Natural killer cell (primary cell): ENCODE data around the gene PILRB. TPM values are rescaled to one million over a fixed set of nuclear protein-coding genes. Genes with fewer than 3 reads are reported as not detected.
A peak's percentile ranks its signal among the peaks of the same experiment; 100 is the strongest.

ENCODE experiments used
- ATAC-seq, 3 donors: fragments of 150-1000 bp in 2 of 3; fragments of 200-7000 bp in 1 of 3; cut with Tn5 transposase; 1 replicate in 1 of 3; 2 replicates in 2 of 3; pipeline ENCODE4 v1.10.0; 2021; ENCODE audit warnings: mild to moderate bottlenecking in 2 of 3, moderate library complexity in 2 of 3
- DNase-seq, 2 donors: peaks; one replicate each; pipeline versions ENCODE4 v3.0.0 to v3.0.0-alpha.2; 2013 to 2021; ENCODE audit warnings: mixed read lengths in 1 of 2
- H3K27ac ChIP-seq: one replicate; pipeline ENCODE4 v1.5.1; 2013; ENCODE audit warnings: mild to moderate bottlenecking, low read length
- H3K27me3 ChIP-seq: one replicate; pipeline ENCODE4 v1.6.1; 2013; ENCODE audit warnings: low read length; ENCODE audit not compliant: control insufficient read depth, insufficient read depth
- H3K36me3 ChIP-seq: one replicate; pipeline ENCODE4 v1.6.1; 2013; ENCODE audit warnings: low read length; ENCODE audit not compliant: control insufficient read depth, insufficient read depth
- H3K4me1 ChIP-seq: one replicate; pipeline ENCODE4 v1.6.1; 2013; ENCODE audit warnings: low read length; ENCODE audit not compliant: control insufficient read depth, insufficient read depth
- H3K4me3 ChIP-seq: one replicate; pipeline ENCODE4 v1.5.1; 2013; ENCODE audit warnings: low read length
- H3K9me3 ChIP-seq: one replicate; pipeline ENCODE4 v1.6.1; 2013; ENCODE audit warnings: low read length; ENCODE audit not compliant: control insufficient read depth, insufficient read depth
- H3K27ac Mint-ChIP-seq, 2 donors: one replicate each; pipeline ENCODE4 v1.8.0; 2022; ENCODE audit warnings: mild to moderate bottlenecking in 2 of 2, mixed read lengths in 2 of 2, moderate library complexity in 1 of 2
- H3K27me3 Mint-ChIP-seq, 2 donors: one replicate each; pipeline ENCODE4 v1.8.0; 2022; ENCODE audit warnings: low read depth in 2 of 2, mixed read lengths in 2 of 2
- H3K36me3 Mint-ChIP-seq: one replicate; pipeline ENCODE4 v1.8.0; 2022; ENCODE audit warnings: mixed read lengths
- H3K4me1 Mint-ChIP-seq, 2 donors: one replicate each; pipeline ENCODE4 v1.8.0; 2022; ENCODE audit warnings: mixed read lengths in 2 of 2
- H3K4me3 Mint-ChIP-seq: one replicate; pipeline ENCODE4 v1.8.0; 2022; ENCODE audit warnings: mild to moderate bottlenecking, moderate library complexity, mixed read lengths
- H3K9me3 Mint-ChIP-seq, 2 donors: one replicate each; pipeline ENCODE4 v1.8.0; 2022; ENCODE audit warnings: mixed read lengths in 2 of 2
- CTCF ChIP-seq: fragments of 200-600 bp; IDR thresholded peaks from one replicate; pipeline ENCODE4 v1.8.0; 2022; ENCODE audit warnings: antibody characterized with exemption
- WGBS: methylation state at CpG from one replicate; pipeline ENCODE4 v1.1.7; 2013; ENCODE audit warnings: missing lambda C conversion rate; ENCODE audit not compliant: insufficient coverage; 5-methylcytosine and 5-hydroxymethylcytosine counted together
- intact Hi-C: fragments of 100-400 bp; cut with micrococcal nuclease; formaldehyde crosslinking; loops from one replicate; pipeline ENCODE4 v1.14.2; 2022
- total RNA-seq, 4 donors: library from RNA; stranded (reverse); fragments of 120-200 nt in 1 of 4; gene quantifications; one replicate each; pipeline versions ENCODE4 v1.2.3 to v1.2.4, GENCODE V29; 2013 to 2022

PILRB gene
- total RNA-seq, 3 donors from 2014 or later (not counting 1 experiment from before 2014, with no cell fraction given): 143 to 206 (median 157) TPM

- H3K4me3 Mint-ChIP-seq: peak overlapping the region; percentile 81
- peaks cover 80% of the 10 kb centered on the region for H3K4me1 ChIP-seq
- DNase-seq (no peak), ATAC-seq (no peak)
- H3K27me3 ChIP-seq: no peaks in the 10 kb centered on the region
- H3K27ac ChIP-seq: peak overlapping the region; percentile 96
- H3K36me3 Mint-ChIP-seq: peaks cover 12% of the 10 kb centered on the region
- 50% methylated on average over 10 of the region's 12 CpGs for WGBS
- intact Hi-C loops: loop anchor here (2.0 to 5.0 kb wide), 3 partner anchors 15 to 61 kb away; partner anchors contain the start of genes MEPCE and ZCWPW1
- no peaks in the 10 kb centered on the region for H3K9me3 Mint-ChIP-seq
- H3K27ac Mint-ChIP-seq: peak overlapping the region; percentile 96
- TF ChIP-seq CTCF: no peak
- H3K27me3 Mint-ChIP-seq: no peaks in the 10 kb centered on the region
- H3K4me3 ChIP-seq: no peak overlapping the region
- H3K4me1 Mint-ChIP-seq: peaks cover 58 to 75% of the 10 kb centered on the region in 2 donors
- no peaks in the 10 kb centered on the region for H3K9me3 ChIP-seq
- peaks cover 15% of the 10 kb centered on the region for H3K36me3 ChIP-seq
These were observed 10.0 kb downstream of the PILRB start for GRCh38 chr7:100367676-100368613.

DNA sequence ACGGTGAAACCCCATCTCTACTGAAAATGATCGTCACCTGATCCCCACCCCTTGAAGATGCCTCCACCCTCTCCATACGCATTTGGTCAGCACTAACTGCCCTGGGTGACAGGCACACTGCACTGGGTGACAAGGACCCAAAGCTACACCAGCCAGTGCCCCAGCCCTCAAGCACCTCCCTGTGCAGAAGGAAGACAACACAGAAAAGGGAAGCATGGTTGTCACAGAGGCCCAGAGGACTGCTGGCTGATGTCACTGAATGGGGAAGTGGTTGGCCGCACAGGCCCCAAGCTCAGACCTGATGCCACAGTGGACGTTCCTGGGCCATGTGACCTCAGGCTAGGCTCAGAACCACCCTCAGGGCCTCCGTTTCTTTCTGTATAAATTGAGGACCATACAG is 11.2 kb downstream of the PILRB start:
- H3K27me3 Mint-ChIP-seq: no peaks in the 10 kb centered on the region
- 10% methylated on average over 6 of the region's 6 CpGs for WGBS
- intact Hi-C loops: loop anchor here (2.0 to 5.0 kb wide), 3 partner anchors 16 to 60 kb away; partner anchors contain the start of genes MEPCE and ZCWPW1
- H3K27ac Mint-ChIP-seq: peak overlapping the region; percentile 96
- Histone ChIP-seq H3K9me3 (no peaks in the 10 kb centered on the region), H3K4me1 (peaks cover 91% of the 10 kb centered on the region), H3K27ac (peak overlapping the region; percentile 96), H3K4me3 (no peak overlapping the region), H3K36me3 (peaks cover 6% of the 10 kb centered on the region), H3K27me3 (no peaks in the 10 kb centered on the region)
- peaks cover 55 to 72% of the 10 kb centered on the region in 2 donors for H3K4me1 Mint-ChIP-seq
- H3K36me3 Mint-ChIP-seq: peaks cover under 1% of the 10 kb centered on the region
- no peak for TF ChIP-seq CTCF
- DNase-seq: peak; percentile 56 to 70
- peak; percentile 76 to 89 (median 82) for ATAC-seq
- H3K9me3 Mint-ChIP-seq: no peaks in the 10 kb centered on the region
- H3K4me3 Mint-ChIP-seq: peak overlapping the region; percentile 81

DNA sequence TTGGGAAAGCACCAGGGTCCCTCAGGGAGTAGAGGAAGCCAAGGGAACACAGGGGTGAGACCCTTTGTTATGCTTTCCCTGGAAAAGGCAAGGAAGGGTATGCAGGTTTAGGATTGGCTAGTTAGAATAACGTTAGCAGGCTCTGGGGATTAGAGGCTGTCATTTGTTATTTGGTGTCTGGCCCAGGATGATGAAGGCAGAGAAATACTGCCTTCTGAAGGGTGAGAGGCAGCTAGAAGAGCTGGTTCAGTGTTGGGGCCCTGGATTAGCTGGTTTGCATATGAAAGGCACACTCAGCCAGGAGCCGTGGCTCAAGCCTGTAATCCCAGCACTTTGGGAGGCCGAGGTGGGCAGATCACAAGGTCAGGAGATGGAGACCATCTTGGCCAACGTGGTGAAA is 12.4 kb downstream of the PILRB start:
- no peaks in the 10 kb centered on the region for H3K27me3 ChIP-seq
- no peak for TF ChIP-seq CTCF
- H3K27ac ChIP-seq: peak overlapping the region; percentile 96
- no peak overlapping the region for H3K4me3 ChIP-seq
- WGBS: 91% methylated on average over 4 of the region's 4 CpGs
- Mint-ChIP-seq H3K36me3 (no peaks in the 10 kb centered on the region), H3K4me3 (no peak overlapping the region), H3K27ac (peak overlapping the region; percentile 96), H3K27me3 (no peaks in the 10 kb centered on the region), H3K4me1 (peaks cover 59 to 75% of the 10 kb centered on the region in 2 donors), H3K9me3 (no peaks in the 10 kb centered on the region)
- intact Hi-C loops: no loop called here
- H3K4me1 ChIP-seq: peaks cover 99% of the 10 kb centered on the region
- peaks cover 3% of the 10 kb centered on the region for H3K36me3 ChIP-seq
- ATAC-seq: no peak
- DNase-seq: no peak
- H3K9me3 ChIP-seq: no peaks in the 10 kb centered on the region
